K562 (cell line): ENCODE data around the gene ATRIP. TPM values are rescaled to one million over a fixed set of nuclear protein-coding genes. Genes with fewer than 3 reads are reported as not detected.

Source experiments
- DIDO1 ChIP-seq: fragments of 450-650 bp; IDR thresholded peaks from 2 replicates; pipeline ENCODE4 v1.6.1; 2016; ENCODE audit warnings: low read depth, missing biosample characterization, missing genetic modification characterization
- ERF ChIP-seq: fragments of 450-650 bp; formaldehyde crosslinking; IDR thresholded peaks from 2 replicates; pipeline ENCODE4 v1.4.0; 2020; ENCODE audit warnings: mild to moderate bottlenecking, mixed read lengths
- GABPA ChIP-seq: fragments of 200-800 bp; sonication (Bioruptor generic); conservative IDR thresholded peaks from 2 replicates; pipeline ENCODE4 v1.6.1; 2016; ENCODE audit warnings: low read depth, missing genetic modification characterization, missing compliant biosample characterization
- RERE ChIP-seq: sonication (generic); formaldehyde crosslinking; IDR thresholded peaks from 2 replicates; pipeline ENCODE4 v1.8.0; 2023; ENCODE audit warnings: missing genetic modification reagents, mild to moderate bottlenecking, borderline replicate concordance
- SMC3 ChIP-seq: conservative IDR thresholded peaks from 2 replicates; pipeline ENCODE4 v1.6.1; 2011; ENCODE audit warnings: low read depth, low read length, improper control_type of control experiment; ENCODE audit not compliant: insufficient read depth
- THRAP3 ChIP-seq: fragments of 450-650 bp; IDR thresholded peaks from 2 replicates; pipeline ENCODE4 v1.6.1; 2016; ENCODE audit warnings: mild to moderate bottlenecking, inconsistent platforms, borderline replicate concordance
- polyA plus RNA-seq, 8 experiments: library from polyadenylated mRNA; depleted of rRNA in 4 of 8; stranded (reverse) in 5 of 8; unstranded in 3 of 8; fragments of >200 nt; fragmentation: Nextera tagmentation in 2 of 8; fragmentation: Illumina TruSeq in 1 of 8; extraction: Ambion mirVana in 2 of 8; extraction: Trizol in 1 of 8; gene quantifications; 2 replicates each; pipeline versions ENCODE4 v1.2.1 to v1.2.3, GENCODE V29; 2011 to 2014; ENCODE audit warnings: inconsistent platforms in 1 of 8, missing spikeins in 1 of 8
- total RNA-seq, 7 experiments: library from RNA; depleted of rRNA in 6 of 7; stranded (reverse); fragments of >200 nt in 6 of 7; fragmentation: Illumina TruSeq in 2 of 7; extraction: Trizol in 2 of 7; gene quantifications; 2 replicates each; pipeline versions ENCODE4 v1.2.1 to v1.2.3, GENCODE V29; 2011 to 2021; ENCODE audit warnings: low replicate concordance in 1 of 7
- TF ChIP-seq, protein P1 (sequence below): fragments of 450-650 bp; IDR thresholded peaks from 2 replicates; pipeline ENCODE4 v1.6.1; 2018; ENCODE audit not compliant: partially characterized antibody
- TF ChIP-seq, protein P2 (sequence below), 2 experiments: fragments of 450-650 bp; formaldehyde crosslinking in 1 of 2; IDR thresholded peaks; 2 replicates each; pipeline versions ENCODE4 v1.4.0 to v1.6.1; 2014 to 2020; ENCODE audit warnings: mild to moderate bottlenecking in 2 of 2, borderline replicate concordance in 1 of 2, low read depth in 1 of 2

The ATRIP gene
- total and polyA plus RNA-seq, 9 of the 15 experiments (the other 6 are each of a cell fraction or from before 2014, with no cell fraction given) = 1.7 to 15.7 (median 10.5) TPM

DNA sequence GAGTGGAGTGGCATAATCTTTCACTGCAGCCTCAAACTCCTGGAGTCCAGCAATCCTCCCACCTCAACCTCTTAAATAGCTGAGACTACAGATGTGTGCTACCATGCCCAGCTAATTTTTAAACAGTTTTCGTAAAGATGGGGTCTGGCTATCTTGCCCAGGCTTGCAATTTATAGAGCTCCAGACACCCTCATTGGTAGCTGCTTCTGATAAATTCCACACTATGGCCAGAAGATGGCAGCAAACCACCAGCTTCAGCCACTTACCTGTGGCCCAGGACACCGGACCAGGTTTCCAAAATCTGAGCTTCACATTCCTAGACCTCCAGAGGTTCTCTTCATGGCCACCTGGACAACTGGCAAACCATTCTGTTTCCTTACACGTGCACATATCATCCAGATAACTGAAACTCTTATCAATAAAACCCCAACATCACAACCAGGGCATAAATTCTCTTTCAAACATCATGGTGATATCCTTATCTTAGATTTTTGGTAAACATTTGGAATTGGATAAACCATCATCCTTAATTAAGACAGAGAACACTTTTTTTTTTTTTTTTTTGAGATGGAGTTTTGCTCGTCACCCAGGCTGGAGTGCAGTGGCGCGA is 45.6 kb upstream of the ATRIP start (continued):
- TF ChIP-seq GABPA (tag) (no peak), THRAP3 (no peak), ERF (CRISPR knock-in tag) (no peak), DIDO1 (no peak), RERE (CRISPR knock-in tag) (no peak), SMC3 (peak; percentile 73)
- TF ChIP-seq, protein P1, sequence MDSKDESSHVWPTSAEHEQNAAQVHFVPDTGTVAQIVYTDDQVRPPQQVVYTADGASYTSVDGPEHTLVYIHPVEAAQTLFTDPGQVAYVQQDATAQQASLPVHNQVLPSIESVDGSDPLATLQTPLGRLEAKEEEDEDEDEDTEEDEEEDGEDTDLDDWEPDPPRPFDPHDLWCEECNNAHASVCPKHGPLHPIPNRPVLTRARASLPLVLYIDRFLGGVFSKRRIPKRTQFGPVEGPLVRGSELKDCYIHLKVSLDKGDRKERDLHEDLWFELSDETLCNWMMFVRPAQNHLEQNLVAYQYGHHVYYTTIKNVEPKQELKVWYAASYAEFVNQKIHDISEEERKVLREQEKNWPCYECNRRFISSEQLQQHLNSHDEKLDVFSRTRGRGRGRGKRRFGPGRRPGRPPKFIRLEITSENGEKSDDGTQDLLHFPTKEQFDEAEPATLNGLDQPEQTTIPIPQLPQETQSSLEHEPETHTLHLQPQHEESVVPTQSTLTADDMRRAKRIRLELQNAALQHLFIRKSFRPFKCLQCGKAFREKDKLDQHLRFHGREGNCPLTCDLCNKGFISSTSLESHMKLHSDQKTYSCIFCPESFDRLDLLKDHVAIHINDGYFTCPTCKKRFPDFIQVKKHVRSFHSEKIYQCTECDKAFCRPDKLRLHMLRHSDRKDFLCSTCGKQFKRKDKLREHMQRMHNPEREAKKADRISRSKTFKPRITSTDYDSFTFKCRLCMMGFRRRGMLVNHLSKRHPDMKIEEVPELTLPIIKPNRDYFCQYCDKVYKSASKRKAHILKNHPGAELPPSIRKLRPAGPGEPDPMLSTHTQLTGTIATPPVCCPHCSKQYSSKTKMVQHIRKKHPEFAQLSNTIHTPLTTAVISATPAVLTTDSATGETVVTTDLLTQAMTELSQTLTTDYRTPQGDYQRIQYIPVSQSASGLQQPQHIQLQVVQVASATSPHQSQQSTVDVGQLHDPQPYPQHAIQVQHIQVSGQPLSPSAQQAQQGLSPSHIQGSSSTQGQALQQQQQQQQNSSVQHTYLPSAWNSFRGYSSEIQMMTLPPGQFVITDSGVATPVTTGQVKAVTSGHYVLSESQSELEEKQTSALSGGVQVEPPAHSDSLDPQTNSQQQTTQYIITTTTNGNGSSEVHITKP = no peak
- TF ChIP-seq, protein P2, sequence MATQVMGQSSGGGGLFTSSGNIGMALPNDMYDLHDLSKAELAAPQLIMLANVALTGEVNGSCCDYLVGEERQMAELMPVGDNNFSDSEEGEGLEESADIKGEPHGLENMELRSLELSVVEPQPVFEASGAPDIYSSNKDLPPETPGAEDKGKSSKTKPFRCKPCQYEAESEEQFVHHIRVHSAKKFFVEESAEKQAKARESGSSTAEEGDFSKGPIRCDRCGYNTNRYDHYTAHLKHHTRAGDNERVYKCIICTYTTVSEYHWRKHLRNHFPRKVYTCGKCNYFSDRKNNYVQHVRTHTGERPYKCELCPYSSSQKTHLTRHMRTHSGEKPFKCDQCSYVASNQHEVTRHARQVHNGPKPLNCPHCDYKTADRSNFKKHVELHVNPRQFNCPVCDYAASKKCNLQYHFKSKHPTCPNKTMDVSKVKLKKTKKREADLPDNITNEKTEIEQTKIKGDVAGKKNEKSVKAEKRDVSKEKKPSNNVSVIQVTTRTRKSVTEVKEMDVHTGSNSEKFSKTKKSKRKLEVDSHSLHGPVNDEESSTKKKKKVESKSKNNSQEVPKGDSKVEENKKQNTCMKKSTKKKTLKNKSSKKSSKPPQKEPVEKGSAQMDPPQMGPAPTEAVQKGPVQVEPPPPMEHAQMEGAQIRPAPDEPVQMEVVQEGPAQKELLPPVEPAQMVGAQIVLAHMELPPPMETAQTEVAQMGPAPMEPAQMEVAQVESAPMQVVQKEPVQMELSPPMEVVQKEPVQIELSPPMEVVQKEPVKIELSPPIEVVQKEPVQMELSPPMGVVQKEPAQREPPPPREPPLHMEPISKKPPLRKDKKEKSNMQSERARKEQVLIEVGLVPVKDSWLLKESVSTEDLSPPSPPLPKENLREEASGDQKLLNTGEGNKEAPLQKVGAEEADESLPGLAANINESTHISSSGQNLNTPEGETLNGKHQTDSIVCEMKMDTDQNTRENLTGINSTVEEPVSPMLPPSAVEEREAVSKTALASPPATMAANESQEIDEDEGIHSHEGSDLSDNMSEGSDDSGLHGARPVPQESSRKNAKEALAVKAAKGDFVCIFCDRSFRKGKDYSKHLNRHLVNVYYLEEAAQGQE (IDR thresholded peaks at IDR 0.05; ENCODE audit: borderline replicate concordance) = peak; percentile 78
- TF ChIP-seq, protein P2 (CRISPR knock-in tag; IDR thresholded peaks at IDR 0.05; ENCODE audit: low read depth) = no peak
